CD14-positive monocyte (primary cell): ENCODE results near the gene BCAT1. TPM values are rescaled to one million over a fixed set of nuclear protein-coding genes. Genes with fewer than 3 reads are reported as not detected.

Experiments used
- DNase-seq, 3 donors: peaks; one replicate each; pipeline ENCODE4 v3.0.0-alpha.2; 2011 to 2022
- H2AFZ ChIP-seq: 2 replicates; pipeline ENCODE4 v1.6.0; 2012; ENCODE audit warnings: mild to moderate bottlenecking, low read depth, low read length, inconsistent platforms; ENCODE audit not compliant: insufficient read depth, poor library complexity, severe bottlenecking
- H3K27ac ChIP-seq, 2 donors: 1 replicate in 1 of 2; 2 replicates in 1 of 2; pipeline ENCODE4 v1.5.1; 2012 to 2013; ENCODE audit warnings: low read length in 2 of 2, control low read depth in 1 of 2, inconsistent platforms in 1 of 2, low read depth in 1 of 2, mild to moderate bottlenecking in 1 of 2
- H3K27me3 ChIP-seq, 2 donors: one replicate each; pipeline versions ENCODE4 v1.6.0 to v1.6.1; 2011 to 2013; ENCODE audit warnings: low read length in 2 of 2; ENCODE audit not compliant: control insufficient read depth in 2 of 2, insufficient read depth in 2 of 2
- H3K36me3 ChIP-seq, 2 donors: replicated peaks in 1 of 2; 1 replicate in 1 of 2; 2 replicates in 1 of 2; pipeline versions ENCODE4 v1.5.1 to v1.6.1; 2012 to 2013; ENCODE audit warnings: low read length in 2 of 2, control low read depth in 1 of 2, inconsistent platforms in 1 of 2, mild to moderate bottlenecking in 1 of 2; ENCODE audit not compliant: insufficient read depth in 2 of 2, control insufficient read depth in 1 of 2
- H3K4me1 ChIP-seq, 2 donors: 1 replicate in 1 of 2; 2 replicates in 1 of 2; pipeline versions ENCODE4 v1.5.1 to v1.6.1; 2012 to 2013; ENCODE audit warnings: low read length in 2 of 2, control low read depth in 1 of 2, inconsistent platforms in 1 of 2, mild to moderate bottlenecking in 1 of 2, moderate library complexity in 1 of 2; ENCODE audit not compliant: insufficient read depth in 2 of 2, control insufficient read depth in 1 of 2
- H3K4me2 ChIP-seq: replicated peaks from 2 replicates; pipeline ENCODE3; 2012; ENCODE audit warnings: low read length, moderate library complexity, mild to moderate bottlenecking; ENCODE audit not compliant: poor library complexity, severe bottlenecking; ENCODE audit errors: extremely low read depth
- H3K4me3 ChIP-seq, 3 experiments: fragments of 200-600 bp in 1 of 3; sonication (generic) in 1 of 3; replicated peaks in 1 of 3; 1 replicate in 2 of 3; 2 replicates in 1 of 3; pipeline ENCODE4 v1.5.1; 2011 to 2013; ENCODE audit warnings: low read length in 3 of 3, mild to moderate bottlenecking in 3 of 3, control low read depth in 2 of 3, low read depth in 2 of 3, inconsistent platforms in 1 of 3, moderate library complexity in 1 of 3
- H3K79me2 ChIP-seq: 2 replicates; pipeline ENCODE4 v1.6.0; 2012; ENCODE audit warnings: mild to moderate bottlenecking, control low read depth, inconsistent platforms, low read length, moderate library complexity; ENCODE audit not compliant: insufficient read depth
- H3K9ac ChIP-seq: 2 replicates; pipeline ENCODE4 v1.6.0; 2017; ENCODE audit warnings: low read length, mild to moderate bottlenecking; ENCODE audit not compliant: insufficient read depth, poor library complexity, severe bottlenecking
- H3K9me3 ChIP-seq, 2 donors: replicated peaks in 1 of 2; 1 replicate in 1 of 2; 2 replicates in 1 of 2; pipeline versions ENCODE4 v1.5.1 to v1.6.1; 2012 to 2013; ENCODE audit warnings: low read length in 2 of 2, control low read depth in 1 of 2; ENCODE audit not compliant: control insufficient read depth in 1 of 2, insufficient read depth in 1 of 2
- H4K20me1 ChIP-seq: 2 replicates; pipeline ENCODE4 v1.6.0; 2012; ENCODE audit warnings: mild to moderate bottlenecking, low read length, control low read depth, moderate library complexity; ENCODE audit not compliant: insufficient read depth
- H3K27ac Mint-ChIP-seq, 7 donors: one replicate each; pipeline ENCODE4 v1.8.0; 2020; ENCODE audit warnings: mild to moderate bottlenecking in 7 of 7, mixed read lengths in 7 of 7, moderate library complexity in 6 of 7, inconsistent platforms in 2 of 7
- H3K27me3 Mint-ChIP-seq, 3 donors: one replicate each; pipeline ENCODE4 v1.8.0; 2021 to 2022; ENCODE audit warnings: low read depth in 3 of 3, mild to moderate bottlenecking in 3 of 3, mixed read lengths in 3 of 3, moderate library complexity in 3 of 3, inconsistent platforms in 1 of 3
- H3K36me3 Mint-ChIP-seq, 2 donors: one replicate each; pipeline ENCODE4 v1.8.0; 2020; ENCODE audit warnings: mixed read lengths in 2 of 2, inconsistent platforms in 1 of 2, mild to moderate bottlenecking in 1 of 2
- H3K4me1 Mint-ChIP-seq: one replicate; pipeline ENCODE4 v1.8.0; 2020; ENCODE audit warnings: mild to moderate bottlenecking, mixed read lengths
- H3K4me3 Mint-ChIP-seq, 2 donors: one replicate each; pipeline ENCODE4 v1.8.0; 2020; ENCODE audit warnings: mild to moderate bottlenecking in 2 of 2, mixed read lengths in 2 of 2, moderate library complexity in 1 of 2
- H3K9me3 Mint-ChIP-seq, 7 donors: one replicate each; pipeline ENCODE4 v1.8.0; 2020 to 2022; ENCODE audit warnings: mixed read lengths in 7 of 7, mild to moderate bottlenecking in 6 of 7, moderate library complexity in 6 of 7, inconsistent platforms in 2 of 7
- WGBS: methylation state at CpG from one replicate; pipeline ENCODE4 v1.1.5; 2013; ENCODE audit warnings: missing lambda C conversion rate; ENCODE audit not compliant: insufficient coverage; 5-methylcytosine and 5-hydroxymethylcytosine counted together
- intact Hi-C, 2 donors: fragments of 100-400 bp; cut with micrococcal nuclease; formaldehyde crosslinking; loops; one replicate each; pipeline versions ENCODE4 v1.15.0 to v1.15.1; 2023
- polyA plus RNA-seq, 3 donors: library from polyadenylated mRNA; depleted of rRNA in 1 of 3; unstranded in 2 of 3; stranded (reverse) in 1 of 3; fragments of 300-500 nt in 2 of 3; fragments of >200 nt in 1 of 3; fragmentation: Illumina TruSeq in 2 of 3; gene quantifications; 1 replicate in 2 of 3; 2 replicates in 1 of 3; pipeline ENCODE4 v1.2.3, GENCODE V29; 2012 to 2021
- TF ChIP-seq, protein P1 (sequence below): fragments of 200-600 bp; IDR thresholded peaks from one replicate; pipeline ENCODE4 v1.8.0; 2022; ENCODE audit warnings: antibody characterized with exemption, mild to moderate bottlenecking

The BCAT1 gene
- polyA plus RNA-seq, 3 donors: 3.5 to 16.9 (median 15.2) TPM

DNA sequence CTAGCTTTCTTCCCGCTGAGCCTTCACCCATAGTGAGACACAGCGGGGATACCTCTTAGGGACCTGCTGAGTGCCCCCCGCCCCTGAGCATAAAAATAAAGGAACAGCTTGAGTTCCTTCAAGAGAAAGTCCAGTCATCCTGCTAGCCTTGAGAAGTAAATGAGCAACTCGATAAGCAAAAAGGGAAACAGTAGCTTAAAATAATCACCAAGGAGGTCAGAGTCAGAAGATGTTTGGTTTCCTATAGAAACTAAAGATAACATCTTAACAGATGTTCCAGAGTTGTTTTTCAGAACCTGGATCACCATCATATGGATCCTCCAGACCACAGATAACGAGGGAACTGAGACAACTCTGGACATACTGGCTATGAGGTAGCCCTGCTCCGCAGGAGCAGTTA, 94.0 kb downstream of the BCAT1 start:
- no peaks in the 10 kb centered on the region for H3K9me3 ChIP-seq
- no peak overlapping the region for H3K9ac ChIP-seq
- Mint-ChIP-seq H3K36me3 (peaks cover 0 to 3% of the 10 kb centered on the region in 2 donors), H3K27me3 (peaks cover 0 to 4% (median 0%) of the 10 kb centered on the region in 3 donors), H3K27ac (peak overlapping the region in 2 of 7 donors; percentile 67 to 72), H3K4me1 (peaks cover 18% of the 10 kb centered on the region), H3K9me3 (peaks cover 0 to 5% (median 4%) of the 10 kb centered on the region in 7 donors), H3K4me3 (no peak overlapping the region)
- no peaks in the 10 kb centered on the region for H3K27me3 ChIP-seq
- intact Hi-C loops: loop anchor here in 1 of 2 donors (5.0 kb wide), 2 partner anchors 37 to 92 kb away; partner anchors contain the start of gene BCAT1
- WGBS: 40% methylated on average over 1 of the region's 6 CpGs
- no peak overlapping the region for H3K27ac ChIP-seq
- no peaks in the 10 kb centered on the region for H3K36me3 ChIP-seq
- no peaks in the 10 kb centered on the region for H4K20me1 ChIP-seq
- no peak overlapping the region for H3K4me3 ChIP-seq
- no peak overlapping the region for H3K4me2 ChIP-seq
- TF ChIP-seq, protein P1, sequence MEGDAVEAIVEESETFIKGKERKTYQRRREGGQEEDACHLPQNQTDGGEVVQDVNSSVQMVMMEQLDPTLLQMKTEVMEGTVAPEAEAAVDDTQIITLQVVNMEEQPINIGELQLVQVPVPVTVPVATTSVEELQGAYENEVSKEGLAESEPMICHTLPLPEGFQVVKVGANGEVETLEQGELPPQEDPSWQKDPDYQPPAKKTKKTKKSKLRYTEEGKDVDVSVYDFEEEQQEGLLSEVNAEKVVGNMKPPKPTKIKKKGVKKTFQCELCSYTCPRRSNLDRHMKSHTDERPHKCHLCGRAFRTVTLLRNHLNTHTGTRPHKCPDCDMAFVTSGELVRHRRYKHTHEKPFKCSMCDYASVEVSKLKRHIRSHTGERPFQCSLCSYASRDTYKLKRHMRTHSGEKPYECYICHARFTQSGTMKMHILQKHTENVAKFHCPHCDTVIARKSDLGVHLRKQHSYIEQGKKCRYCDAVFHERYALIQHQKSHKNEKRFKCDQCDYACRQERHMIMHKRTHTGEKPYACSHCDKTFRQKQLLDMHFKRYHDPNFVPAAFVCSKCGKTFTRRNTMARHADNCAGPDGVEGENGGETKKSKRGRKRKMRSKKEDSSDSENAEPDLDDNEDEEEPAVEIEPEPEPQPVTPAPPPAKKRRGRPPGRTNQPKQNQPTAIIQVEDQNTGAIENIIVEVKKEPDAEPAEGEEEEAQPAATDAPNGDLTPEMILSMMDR: no peak
- no peaks in the 10 kb centered on the region for H3K79me2 ChIP-seq
- no peak overlapping the region for H2AFZ ChIP-seq
- peaks cover 0 to 4% of the 10 kb centered on the region in 2 donors for H3K4me1 ChIP-seq
- DNase-seq: peak in 2 of 3 donors; percentile 6 to 16

DNA sequence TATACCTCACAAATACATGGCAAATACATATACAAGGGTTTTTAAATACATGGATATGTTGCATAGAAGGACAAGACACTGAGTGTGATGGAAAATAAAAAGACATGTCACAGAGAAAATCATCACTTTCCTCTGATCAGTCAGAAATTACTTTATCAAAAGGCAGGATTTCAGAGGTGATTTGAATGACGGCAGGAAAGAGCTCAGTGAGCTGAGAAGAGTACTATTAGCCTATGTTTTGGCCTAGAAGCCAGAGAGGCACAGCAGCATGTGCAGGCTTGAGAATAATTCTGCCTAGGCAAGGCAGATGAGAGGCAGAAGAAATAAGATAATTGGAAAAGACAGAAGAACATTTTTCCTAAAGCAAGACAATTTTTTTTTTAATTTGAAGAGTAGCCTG, 94.9 kb downstream of the BCAT1 start:
- peaks cover 0 to 4% of the 10 kb centered on the region in 2 donors for H3K4me1 ChIP-seq
- no peak for DNase-seq
- no peaks in the 10 kb centered on the region for H3K79me2 ChIP-seq
- H3K27ac ChIP-seq: no peak overlapping the region
- peaks cover 18% of the 10 kb centered on the region for H3K4me1 Mint-ChIP-seq
- H3K27ac Mint-ChIP-seq: peak overlapping the region in 1 of 7 donors; percentile 51
- peaks cover 0 to under 1% of the 10 kb centered on the region in 2 donors for H3K36me3 Mint-ChIP-seq
- H3K4me3 ChIP-seq: no peak overlapping the region
- H3K9me3 ChIP-seq: no peaks in the 10 kb centered on the region
- intact Hi-C loops: loop anchor here in 1 of 2 donors (5.0 kb wide), 1 partner anchor 93 kb away; the partner anchor contains the start of gene BCAT1
- no peaks in the 10 kb centered on the region for H3K27me3 Mint-ChIP-seq
- H3K4me2 ChIP-seq: no peak overlapping the region
- H3K4me3 Mint-ChIP-seq: no peak overlapping the region
- H3K9me3 Mint-ChIP-seq: peaks cover 0 to 5% (median 0%) of the 10 kb centered on the region in 7 donors
- TF ChIP-seq, protein P1: no peak
- H2AFZ ChIP-seq: no peak overlapping the region
- 100% methylated on average over 1 of the region's 1 CpG for WGBS
- H3K9ac ChIP-seq: no peak overlapping the region
- H3K36me3 ChIP-seq: no peaks in the 10 kb centered on the region
- no peaks in the 10 kb centered on the region for H3K27me3 ChIP-seq
- H4K20me1 ChIP-seq: no peaks in the 10 kb centered on the region
